HCT116 (cell line): Measurements from ENCODE around the gene PLAAT2. TPM values are rescaled to one million over a fixed set of nuclear protein-coding genes. Genes with fewer than 3 reads are reported as not detected.

Experiments used
- ATAC-seq: fragments of 200-7000 bp; cut with Tn5 transposase; 2 replicates; pipeline ENCODE4 v1.9.1; 2020; ENCODE audit warnings: mild to moderate bottlenecking, moderate library complexity
- BruUV-seq: library from RNA; stranded (reverse); fragments of 400-500 nt; replicated peaks from 2 replicates; lab custom pipeline; 2021; lab: Mats Ljungman, UMichigan
- CTCF ChIA-PET: fragments of 300-600 bp; sonication (Branson Sonifier 250); formaldehyde crosslinking; loops from one replicate; lab custom pipeline; 2021; ENCODE audit warnings: antibody characterized with exemption; lab: Charles Lee
- POLR2A ChIA-PET: fragments of 300-600, 350-600 bp; sonication (Branson Sonifier 250); formaldehyde crosslinking; loops from one replicate; lab custom pipeline; 2021; ENCODE audit warnings: antibody characterized with exemption; lab: Charles Lee
- RAD21 ChIA-PET, 2 experiments: fragments of 300-600 bp; sonication (Branson Sonifier 250); formaldehyde crosslinking; loops; one replicate each; lab custom pipeline; 2023; ENCODE audit warnings: low total read pairs in 2 of 2; ENCODE audit not compliant: uncharacterized antibody in 2 of 2, unreplicated experiment in 2 of 2, low non-redundant PET in 1 of 2; lab: Charles Lee
- DNase-seq: peaks from one replicate; pipeline ENCODE4 v3.0.0-alpha.2; 2010; ENCODE audit warnings: low read depth, low spot score
- H2AFZ ChIP-seq: fragments of 200-600 bp; shearing (Covaris generic), sonication (generic); 2 replicates; pipeline ENCODE4 v1.6.1; 2017; ENCODE audit warnings: low read depth, mixed run types, mixed read lengths, antibody characterized with exemption, low read length; ENCODE audit not compliant: poor library complexity, severe bottlenecking
- H3K27ac ChIP-seq: 2 replicates; pipeline ENCODE4 v1.5.1; 2012; ENCODE audit warnings: low read depth, low read length
- H3K27me3 ChIP-seq: fragments of 200-600 bp; sonication (generic); 2 replicates; pipeline ENCODE4 v1.6.1; 2016; ENCODE audit warnings: mixed run types, low read length, mixed read lengths; ENCODE audit not compliant: insufficient read depth
- H3K36me3 ChIP-seq, 2 experiments: fragments of 200-500 bp in 1 of 2; fragments of 200-600 bp in 1 of 2; sonication (Bioruptor generic) in 1 of 2; sonication (generic) in 1 of 2; 2 replicates each; pipeline versions ENCODE4 v1.5.1 to v1.6.1; 2014 to 2016; ENCODE audit warnings: low read length in 2 of 2, inconsistent platforms in 1 of 2, mixed read lengths in 1 of 2, mixed run types in 1 of 2; ENCODE audit not compliant: insufficient read depth in 2 of 2, control insufficient read depth in 1 of 2
- H3K4me1 ChIP-seq, 2 experiments: fragments of 200-600 bp in 1 of 2; sonication (generic) in 1 of 2; 2 replicates each; pipeline versions ENCODE4 v1.5.1 to v1.6.1; 2012 to 2017; ENCODE audit warnings: low read length in 2 of 2, inconsistent platforms in 1 of 2, mild to moderate bottlenecking in 1 of 2, mixed read lengths in 1 of 2, mixed run types in 1 of 2, moderate library complexity in 1 of 2; ENCODE audit not compliant: insufficient read depth in 2 of 2, control insufficient read depth in 1 of 2
- H3K4me2 ChIP-seq: fragments of 200-600 bp; sonication (generic); 2 replicates; pipeline ENCODE4 v1.6.1; 2017; ENCODE audit warnings: mixed run types, low read length, mixed read lengths
- H3K4me3 ChIP-seq, 2 experiments: fragments of 200-600 bp in 1 of 2; sonication (generic) in 1 of 2; replicated peaks in 1 of 2; 2 replicates each; pipeline ENCODE4 v1.5.1; 2011 to 2016; ENCODE audit warnings: low read length in 2 of 2, control low read depth in 1 of 2, low read depth in 1 of 2, mild to moderate bottlenecking in 1 of 2, mixed read lengths in 1 of 2, mixed run types in 1 of 2
- H3K79me2 ChIP-seq: fragments of 200-600 bp; sonication (generic); 2 replicates; pipeline ENCODE4 v1.6.1; 2017; ENCODE audit warnings: mild to moderate bottlenecking, mixed run types, low read length, moderate library complexity, mixed read lengths; ENCODE audit not compliant: insufficient read depth
- H3K9ac ChIP-seq: fragments of 200-600 bp; sonication (generic); 2 replicates; pipeline ENCODE4 v1.6.1; 2016; ENCODE audit warnings: low read length, mixed read lengths
- H3K9me2 ChIP-seq: fragments of 200-600 bp; sonication (generic), shearing (Covaris generic); 2 replicates; pipeline ENCODE4 v1.6.1; 2017; ENCODE audit warnings: mixed run types, mild to moderate bottlenecking, moderate library complexity; ENCODE audit not compliant: insufficient read depth
- H3K9me3 ChIP-seq, 2 experiments: fragments of 200-500 bp in 1 of 2; fragments of 200-600 bp in 1 of 2; sonication (Bioruptor generic) in 1 of 2; sonication (generic) in 1 of 2; 2 replicates each; pipeline ENCODE4 v1.6.1; 2014 to 2017; ENCODE audit warnings: low read length in 2 of 2, mixed read lengths in 2 of 2, inconsistent platforms in 1 of 2, low read depth in 1 of 2, mild to moderate bottlenecking in 1 of 2, mixed run types in 1 of 2, moderate library complexity in 1 of 2; ENCODE audit not compliant: control insufficient read depth in 1 of 2, insufficient read depth in 1 of 2
- H4K20me1 ChIP-seq: fragments of 200-600 bp; sonication (generic), shearing (Covaris generic); 2 replicates; pipeline ENCODE4 v1.6.1; 2017; ENCODE audit warnings: mixed run types, mild to moderate bottlenecking, moderate library complexity; ENCODE audit not compliant: insufficient read depth
- CEBPB ChIP-seq: IDR thresholded peaks from 2 replicates; pipeline ENCODE4 v1.6.1; 2012; ENCODE audit warnings: low read depth
- EGR1 ChIP-seq: IDR thresholded peaks from 2 replicates; pipeline ENCODE4 v1.6.1; 2012; ENCODE audit warnings: low read depth
- RAD21 ChIP-seq: IDR thresholded peaks from 2 replicates; pipeline ENCODE4 v1.6.1; 2012; ENCODE audit warnings: low read depth, mild to moderate bottlenecking
- ZFX ChIP-seq: fragments of 450-650 bp; IDR thresholded peaks from 2 replicates; pipeline ENCODE4 v1.6.1; 2017
- intact Hi-C: fragments of 100-400 bp; cut with micrococcal nuclease; formaldehyde crosslinking; loops from 2 replicates; pipeline ENCODE4 v1.10.0; 2022
- total RNA-seq: library from RNA; stranded (reverse); gene quantifications from one replicate; pipeline ENCODE4 v1.2.1, GENCODE V29; 2021; ENCODE audit not compliant: unreplicated experiment
- TF ChIP-seq, protein P1 (sequence below): IDR thresholded peaks from 2 replicates; pipeline ENCODE4 v1.6.1; 2011; ENCODE audit warnings: mild to moderate bottlenecking, low read length, moderate library complexity; ENCODE audit not compliant: insufficient replicate concordance; ENCODE audit errors: extremely low read depth
- TF ChIP-seq, protein P2 (sequence below), 3 experiments: fragments of 200-600 bp in 1 of 3; sonication (generic) in 1 of 3; IDR thresholded peaks in 2 of 3; conservative IDR thresholded peaks in 1 of 3; 2 replicates each; pipeline ENCODE4 v1.5.1; 2012 to 2017; ENCODE audit warnings: low read depth in 2 of 3, low read length in 2 of 3, antibody characterized with exemption in 1 of 3, borderline replicate concordance in 1 of 3, control low read depth in 1 of 3, mild to moderate bottlenecking in 1 of 3, mixed read lengths in 1 of 3, mixed run types in 1 of 3, moderate library complexity in 1 of 3; ENCODE audit not compliant: insufficient read depth in 1 of 3

The PLAAT2 gene
- total RNA-seq, 1 experiment from 2014 or later, result not detected

DNA sequence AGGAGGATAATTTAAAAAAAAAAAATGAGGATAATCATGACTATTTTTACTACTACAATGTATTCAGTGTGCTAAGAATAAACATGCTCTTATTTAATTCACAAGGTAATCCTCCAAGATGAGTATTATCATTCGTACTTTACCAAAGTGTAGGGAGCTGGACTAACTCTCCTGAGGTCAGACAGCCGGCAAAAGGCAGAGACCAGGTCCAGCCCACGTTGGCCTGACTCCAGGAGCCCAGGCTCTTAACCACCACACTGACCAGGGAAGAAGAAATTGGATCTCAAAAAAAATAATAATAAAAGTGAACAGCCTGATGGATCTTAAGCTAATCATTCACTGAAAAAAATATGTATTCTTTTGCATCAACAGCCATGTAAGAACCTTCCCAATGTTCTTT, 25.8 kb upstream of the PLAAT2 start (continued):
- TF ChIP-seq, protein P1, sequence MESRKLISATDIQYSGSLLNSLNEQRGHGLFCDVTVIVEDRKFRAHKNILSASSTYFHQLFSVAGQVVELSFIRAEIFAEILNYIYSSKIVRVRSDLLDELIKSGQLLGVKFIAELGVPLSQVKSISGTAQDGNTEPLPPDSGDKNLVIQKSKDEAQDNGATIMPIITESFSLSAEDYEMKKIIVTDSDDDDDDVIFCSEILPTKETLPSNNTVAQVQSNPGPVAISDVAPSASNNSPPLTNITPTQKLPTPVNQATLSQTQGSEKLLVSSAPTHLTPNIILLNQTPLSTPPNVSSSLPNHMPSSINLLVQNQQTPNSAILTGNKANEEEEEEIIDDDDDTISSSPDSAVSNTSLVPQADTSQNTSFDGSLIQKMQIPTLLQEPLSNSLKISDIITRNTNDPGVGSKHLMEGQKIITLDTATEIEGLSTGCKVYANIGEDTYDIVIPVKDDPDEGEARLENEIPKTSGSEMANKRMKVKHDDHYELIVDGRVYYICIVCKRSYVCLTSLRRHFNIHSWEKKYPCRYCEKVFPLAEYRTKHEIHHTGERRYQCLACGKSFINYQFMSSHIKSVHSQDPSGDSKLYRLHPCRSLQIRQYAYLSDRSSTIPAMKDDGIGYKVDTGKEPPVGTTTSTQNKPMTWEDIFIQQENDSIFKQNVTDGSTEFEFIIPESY, result no peak
- no peak for TF ChIP-seq CEBPB

DNA sequence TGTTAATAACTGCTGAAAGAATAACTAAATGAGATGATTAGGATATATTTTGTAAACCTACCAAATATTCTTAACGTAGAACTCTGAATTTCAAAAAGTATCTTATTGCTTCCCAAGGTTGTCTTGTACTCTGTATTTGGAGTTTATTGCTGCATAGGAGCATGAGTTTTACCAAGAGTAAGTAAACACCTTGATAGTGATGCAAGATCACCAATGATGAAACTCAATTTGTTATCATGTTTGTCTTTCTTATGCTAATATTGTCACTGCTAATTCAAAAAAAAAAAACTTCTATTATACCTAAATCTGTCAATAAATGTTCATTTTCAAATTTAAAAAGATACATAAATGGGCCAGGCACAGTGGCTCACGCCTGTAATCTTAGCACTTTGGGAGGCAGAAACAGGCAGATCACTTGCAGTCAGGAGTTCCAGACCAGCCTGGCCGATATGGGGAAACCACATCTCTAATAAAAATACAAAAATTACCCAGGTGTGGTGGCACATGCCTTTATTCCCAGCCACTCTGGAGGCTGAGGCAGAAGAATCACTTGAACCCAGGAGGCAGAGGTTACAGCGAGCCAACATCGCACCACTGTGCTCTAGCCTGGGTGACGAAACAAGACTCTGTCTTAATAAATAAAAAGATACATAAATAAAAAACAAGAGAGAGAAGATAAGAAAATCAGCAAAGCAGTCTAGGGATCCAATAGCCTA, 23.4 kb upstream of the PLAAT2 start:
- no peak overlapping the region for H3K4me3 ChIP-seq
- no peaks in the 10 kb centered on the region for H3K27me3 ChIP-seq
- H3K9ac ChIP-seq, result no peak overlapping the region
- BruUV-seq, result no TSS peak
- peaks cover 0 to 4% of the 10 kb centered on the region in 2 experiments; a peak in 1 of 4 replicates for H3K9me3 ChIP-seq
- ATAC-seq (no peak), DNase-seq (no peak)
- ChIA-PET RAD21 (no interaction called here), POLR2A (no interaction called here), CTCF (no interaction called here)
- no peak overlapping the region for H2AFZ ChIP-seq
- no peaks in the 10 kb centered on the region for H3K9me2 ChIP-seq
- H3K4me1 ChIP-seq, result peaks cover 0 to 6% of the 10 kb centered on the region in 2 experiments; a peak in 1 of 4 replicates
- no peak overlapping the region for H3K27ac ChIP-seq
- intact Hi-C loops, result no loop called here
- no peak overlapping the region for H3K4me2 ChIP-seq
- H3K36me3 ChIP-seq, result 0 out of 4 replicates have a peak, but pooled peaks cover 0 to 7% of the 10 kb centered on the region in 2 experiments
- no peaks in the 10 kb centered on the region for H3K79me2 ChIP-seq
- no peaks in the 10 kb centered on the region for H4K20me1 ChIP-seq
- TF ChIP-seq, protein P2, sequence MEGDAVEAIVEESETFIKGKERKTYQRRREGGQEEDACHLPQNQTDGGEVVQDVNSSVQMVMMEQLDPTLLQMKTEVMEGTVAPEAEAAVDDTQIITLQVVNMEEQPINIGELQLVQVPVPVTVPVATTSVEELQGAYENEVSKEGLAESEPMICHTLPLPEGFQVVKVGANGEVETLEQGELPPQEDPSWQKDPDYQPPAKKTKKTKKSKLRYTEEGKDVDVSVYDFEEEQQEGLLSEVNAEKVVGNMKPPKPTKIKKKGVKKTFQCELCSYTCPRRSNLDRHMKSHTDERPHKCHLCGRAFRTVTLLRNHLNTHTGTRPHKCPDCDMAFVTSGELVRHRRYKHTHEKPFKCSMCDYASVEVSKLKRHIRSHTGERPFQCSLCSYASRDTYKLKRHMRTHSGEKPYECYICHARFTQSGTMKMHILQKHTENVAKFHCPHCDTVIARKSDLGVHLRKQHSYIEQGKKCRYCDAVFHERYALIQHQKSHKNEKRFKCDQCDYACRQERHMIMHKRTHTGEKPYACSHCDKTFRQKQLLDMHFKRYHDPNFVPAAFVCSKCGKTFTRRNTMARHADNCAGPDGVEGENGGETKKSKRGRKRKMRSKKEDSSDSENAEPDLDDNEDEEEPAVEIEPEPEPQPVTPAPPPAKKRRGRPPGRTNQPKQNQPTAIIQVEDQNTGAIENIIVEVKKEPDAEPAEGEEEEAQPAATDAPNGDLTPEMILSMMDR (IDR thresholded peaks at IDR 0.05 in 2 of 3, conservative IDR thresholded peaks at IDR 0.05 in 1 of 3; ENCODE audit: borderline replicate concordance in 1 of 3, insufficient read depth in 1 of 3, low read depth in 2 of 3, low read length in 2 of 3), result no peak
- TF ChIP-seq RAD21 (no peak), ZFX (no peak), EGR1 (no peak)
- TF ChIP-seq, protein P1, result no peak
